HG02763 (cell line): ENCODE measurements around the gene SPATA31C2.
"Not testable (repeated sequence)": the region's sequence is repeated elsewhere in the genome, so short reads cannot be mapped to it uniquely, and the experiment has no call there.

Source experiments
- ATAC-seq: cut with Tn5 transposase; IDR thresholded peaks from one replicate; pipeline ENCODE4 v1.9.1; 2021; ENCODE audit warnings: mild to moderate bottlenecking, moderate library complexity; ENCODE audit not compliant: unreplicated experiment

Gene SPATA31C2

GRCh38 chr9:88138375-88138774 is at the start of gene SPATA31C2:
Gene SPATA31C2 (minus strand): TSS chr9:88138475. CDS start chr9:88138446, 29 bp downstream.
- ATAC-seq = not testable (repeated sequence)

- ATAC-seq = no peak
Measured at GRCh38 chr9:88187631-88188030, 49.4 kb upstream of the SPATA31C2 start.

- ATAC-seq = no peak
Measured at GRCh38 chr9:88186495-88187110, 48.3 kb upstream of the SPATA31C2 start.

GRCh38 chr9:88184976-88185375 is 46.7 kb upstream of the SPATA31C2 start:
- no peak for ATAC-seq

- ATAC-seq = no peak
Measured at GRCh38 chr9:88183798-88184495, 45.7 kb upstream of the SPATA31C2 start.

- ATAC-seq = no peak
Measured at GRCh38 chr9:88182501-88182900, 44.2 kb upstream of the SPATA31C2 start.

- ATAC-seq = no peak
Measured at GRCh38 chr9:88180081-88180765, 41.9 kb upstream of the SPATA31C2 start.

GRCh38 chr9:88179062-88179521 is 40.8 kb upstream of the SPATA31C2 start:
- ATAC-seq = no peak

- no peak for ATAC-seq
Measured at GRCh38 chr9:88178641-88179040, 40.4 kb upstream of the SPATA31C2 start.

GRCh38 chr9:88177371-88177770 is 39.1 kb upstream of the SPATA31C2 start:
- ATAC-seq = no peak

GRCh38 chr9:88174324-88174723 is 36.0 kb upstream of the SPATA31C2 start:
- no peak for ATAC-seq

- ATAC-seq = no peak
Measured at GRCh38 chr9:88173378-88173999, 35.2 kb upstream of the SPATA31C2 start.

- no peak for ATAC-seq
Measured at GRCh38 chr9:88169700-88170099, 31.4 kb upstream of the SPATA31C2 start.

- no peak for ATAC-seq
Measured at GRCh38 chr9:88168564-88168963, 30.3 kb upstream of the SPATA31C2 start.

- no peak for ATAC-seq
Measured at GRCh38 chr9:88166660-88167059, 28.4 kb upstream of the SPATA31C2 start.

- ATAC-seq = no peak
Measured at GRCh38 chr9:88164850-88165249, 26.6 kb upstream of the SPATA31C2 start.

GRCh38 chr9:88161144-88161543 is 22.9 kb upstream of the SPATA31C2 start:
- no peak for ATAC-seq

- no peak for ATAC-seq
Measured at GRCh38 chr9:88143957-88144625, 5.8 kb upstream of the SPATA31C2 start.

GRCh38 chr9:88143179-88143578 is 4.9 kb upstream of the SPATA31C2 start:
- no peak for ATAC-seq

GRCh38 chr9:88133552-88133951 is 4.7 kb downstream of the SPATA31C2 start:
- ATAC-seq = not testable (repeated sequence)

GRCh38 chr9:88129556-88129955 is 8.7 kb downstream of the SPATA31C2 start:
- ATAC-seq = not testable (repeated sequence)
